Cerebellar nuclear complex (tissue), 1 donor: Measurements from ENCODE around the gene UBE2S.

Source experiments
- DNase-seq, 2 experiments: peaks; one replicate each; lab custom pipeline; 2025; lab: John Stamatoyannopoulos, UW

UBE2S gene

DNA sequence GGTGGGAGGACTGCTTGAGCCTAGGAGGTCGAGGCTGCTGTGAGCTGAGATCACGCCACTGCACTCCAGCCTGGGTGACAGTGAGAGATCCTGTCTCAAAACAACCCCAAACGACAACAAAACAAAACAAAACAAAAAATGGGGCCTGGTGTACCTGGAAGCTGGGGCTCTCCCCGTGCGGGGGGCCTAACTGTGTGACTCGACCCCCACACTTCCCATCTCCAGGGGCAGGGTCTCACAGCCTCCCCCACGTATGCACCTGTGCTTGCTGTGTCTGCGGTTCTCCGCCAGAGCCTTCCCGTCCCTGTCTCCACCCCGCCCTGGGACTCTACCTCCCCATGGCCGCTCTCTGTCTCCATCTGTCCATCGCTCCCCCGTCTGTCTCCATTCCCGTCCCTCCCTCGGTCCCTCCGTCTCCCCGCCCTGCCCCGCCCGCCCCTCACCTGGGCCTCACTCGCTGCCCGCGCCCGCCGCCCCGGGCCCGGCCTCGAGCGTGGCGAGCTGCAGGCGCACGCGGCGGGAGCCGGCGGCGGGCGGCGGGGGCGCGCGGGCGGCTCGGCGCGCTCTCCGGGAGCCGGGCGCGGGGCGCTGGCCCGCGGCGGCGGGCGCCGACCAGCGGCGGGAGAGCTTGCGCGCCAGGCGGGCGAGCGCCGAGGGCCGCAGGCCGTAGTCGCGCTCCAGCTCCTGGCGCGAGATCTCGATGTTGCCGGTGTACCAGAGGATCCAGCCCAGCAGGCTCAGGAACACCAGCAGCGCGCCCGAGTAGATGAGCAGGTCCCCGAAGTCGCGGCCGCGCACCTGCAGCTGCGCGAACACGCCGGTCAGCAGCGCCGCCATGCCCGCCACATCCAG, 24.1 kb downstream of the UBE2S start:
- no peak for DNase-seq

DNA sequence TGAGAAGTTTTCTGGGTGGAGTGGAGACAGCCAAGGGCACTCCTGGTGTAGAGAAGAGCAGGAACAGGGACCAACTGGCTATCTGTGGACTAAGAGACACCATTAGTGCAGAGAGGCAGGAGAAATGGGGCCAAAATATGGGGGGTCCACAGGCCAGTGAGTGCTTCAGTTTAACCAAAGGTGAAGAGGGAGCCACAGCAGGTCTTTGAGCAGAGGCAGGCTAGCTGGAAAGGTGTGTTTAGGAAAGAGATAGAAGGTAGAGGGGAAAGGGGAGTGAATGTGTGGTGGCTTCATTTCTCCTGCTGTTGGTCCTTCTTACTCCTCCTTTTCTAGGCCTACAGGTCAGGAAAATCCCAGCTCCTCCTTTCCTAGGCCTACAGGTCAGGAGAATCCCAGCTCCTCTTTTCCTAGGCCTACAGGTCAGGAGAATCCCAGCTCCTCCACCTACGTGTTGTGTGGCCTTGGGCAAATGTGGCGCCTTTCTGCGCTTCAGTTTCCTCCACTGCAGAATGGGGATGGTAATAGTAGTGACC, 25.0 kb downstream of the UBE2S start:
- DNase-seq, result no peak

- no peak for DNase-seq
These were observed 25.6 kb downstream of the UBE2S start for GRCh38 chr19:55382013-55382412.

DNA sequence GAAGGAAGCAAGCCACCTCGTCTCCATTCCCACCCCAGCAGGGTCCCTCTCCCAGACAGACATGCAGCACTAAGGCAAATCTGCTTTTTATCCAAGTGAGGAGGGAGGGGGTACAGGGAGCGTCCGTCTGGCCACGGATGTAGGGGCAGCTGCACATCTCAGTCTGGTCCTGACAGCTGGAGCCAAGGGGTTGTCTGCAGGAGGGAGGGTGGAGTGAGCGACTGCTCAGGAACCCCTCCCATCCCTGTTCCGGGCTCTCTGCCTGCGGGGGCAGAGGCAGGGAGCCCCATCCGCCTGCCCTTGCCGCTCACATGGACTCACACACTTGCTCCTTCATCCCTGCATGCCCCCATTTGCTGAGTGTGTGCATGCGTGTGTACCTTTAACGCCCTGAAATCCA, 28.4 kb downstream of the UBE2S start:
- DNase-seq, result no peak

- no peak for DNase-seq
These were observed 30.0 kb downstream of the UBE2S start for GRCh38 chr19:55377356-55378131.

- DNase-seq, result no peak
These were observed 31.2 kb downstream of the UBE2S start, which contains the start of gene TMEM190 for GRCh38 chr19:55376241-55376933. TMEM190 (plus strand) TSS chr19:55376826; CDS start chr19:55376854, 28 bp downstream.

DNA sequence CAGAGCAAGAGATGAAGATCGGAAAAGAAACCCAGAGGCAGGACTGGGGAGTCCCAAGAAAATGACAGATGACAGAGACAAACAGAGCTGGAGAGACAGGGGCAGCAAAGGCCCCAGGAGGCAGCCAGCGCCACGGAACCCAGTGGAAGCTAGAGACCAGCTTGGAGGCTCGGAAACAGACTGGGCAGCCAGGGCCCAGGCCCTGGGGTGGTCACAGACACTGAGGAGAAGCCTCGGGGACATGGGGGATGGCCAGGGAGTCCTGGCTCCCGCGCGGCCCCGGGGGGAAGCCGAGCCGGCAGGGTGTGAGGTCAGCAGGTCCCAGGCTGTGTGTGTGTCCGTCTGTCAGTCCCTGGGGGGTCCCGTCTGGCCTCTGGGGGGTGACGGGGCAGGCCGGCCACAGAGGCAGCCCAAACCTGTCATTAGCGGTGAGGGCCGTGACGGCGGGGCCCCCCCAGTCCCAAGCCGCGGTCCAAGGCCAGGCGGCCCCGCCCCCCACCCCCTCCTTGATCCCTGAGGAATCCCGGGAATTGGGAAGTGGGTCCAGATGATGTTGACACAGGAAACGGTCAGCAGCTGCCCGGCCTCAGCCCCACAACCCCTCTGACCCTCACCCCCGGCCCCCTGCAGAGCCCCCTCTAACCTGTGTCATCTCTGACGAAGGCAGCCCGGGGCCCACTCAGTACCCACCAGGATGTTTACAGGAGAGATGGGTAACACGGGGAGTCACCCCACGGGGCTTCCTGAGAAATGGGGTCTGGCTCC, 33.4 kb downstream of the UBE2S start:
- no peak for DNase-seq

DNA sequence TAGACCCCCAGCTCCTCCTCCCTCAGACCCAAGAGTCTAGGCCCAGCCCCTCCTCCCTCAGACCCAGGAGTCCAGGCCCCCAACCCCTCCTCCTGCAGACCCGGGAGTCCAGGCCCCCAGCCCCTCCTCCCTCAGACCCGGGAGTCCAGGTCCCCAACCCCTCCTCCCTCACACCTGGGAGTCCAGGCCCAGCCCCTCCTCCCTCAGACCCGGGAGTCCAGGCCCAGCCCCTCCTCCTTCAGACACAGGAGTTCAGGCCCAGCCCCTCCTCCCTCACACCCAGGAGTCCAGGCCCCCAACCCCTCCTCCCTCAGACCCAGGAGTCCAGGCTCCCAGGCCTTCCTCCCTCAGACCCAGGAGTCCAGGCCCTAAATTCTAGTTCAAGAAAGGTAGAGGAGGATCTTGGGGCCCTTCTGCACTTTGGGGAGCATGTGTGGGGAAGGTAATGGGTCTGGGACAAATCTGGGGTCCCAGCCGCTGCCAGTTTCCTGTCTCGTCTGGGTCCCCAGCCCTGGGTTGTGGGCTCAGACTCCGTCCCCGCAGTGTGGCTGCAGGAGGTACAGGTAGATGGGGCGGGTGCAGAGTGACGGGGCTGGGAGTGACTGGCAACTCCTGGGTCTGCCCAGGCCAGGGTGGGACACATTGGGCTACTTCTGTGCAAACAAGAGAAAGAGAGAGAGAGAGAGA, 34.1 kb downstream of the UBE2S start:
- DNase-seq, result no peak

DNA sequence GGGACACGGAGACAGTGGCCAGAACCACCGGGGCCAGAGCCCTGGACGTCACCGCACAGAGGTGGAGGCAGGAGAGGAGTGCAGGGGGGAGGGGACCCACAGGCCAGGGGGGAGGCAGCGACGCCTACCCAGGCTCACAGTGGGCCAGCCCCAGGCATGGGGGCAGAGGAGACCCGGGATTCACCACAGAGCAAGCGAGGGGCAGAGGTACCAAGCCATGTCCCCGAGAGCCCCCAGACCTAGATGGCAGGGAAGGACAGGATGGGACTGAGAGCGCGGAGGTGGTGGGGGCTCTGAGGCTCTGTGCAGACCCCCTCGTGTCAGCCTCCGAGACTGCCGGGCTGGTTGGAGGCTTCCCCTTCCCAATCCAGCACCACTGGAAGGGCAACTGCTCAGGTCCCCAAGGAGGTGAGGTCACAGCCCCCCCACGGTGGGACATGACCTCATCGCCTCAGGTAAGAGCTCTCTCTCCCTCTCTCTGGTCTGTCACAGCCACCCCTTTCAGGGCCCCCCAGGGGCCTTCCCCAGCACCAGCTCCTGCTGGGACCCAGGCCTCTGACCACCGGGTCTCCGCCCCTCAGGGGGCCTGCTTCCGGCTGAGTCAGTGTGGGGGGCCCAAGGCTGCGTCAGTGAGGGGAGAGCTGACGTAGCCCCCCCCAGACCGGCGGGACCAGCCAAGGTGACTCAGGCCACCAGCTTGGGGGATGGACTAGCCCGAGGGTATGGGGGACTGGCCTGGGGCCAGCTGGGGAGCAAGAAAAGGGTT, 35.1 kb downstream of the UBE2S start:
- DNase-seq, result no peak

DNA sequence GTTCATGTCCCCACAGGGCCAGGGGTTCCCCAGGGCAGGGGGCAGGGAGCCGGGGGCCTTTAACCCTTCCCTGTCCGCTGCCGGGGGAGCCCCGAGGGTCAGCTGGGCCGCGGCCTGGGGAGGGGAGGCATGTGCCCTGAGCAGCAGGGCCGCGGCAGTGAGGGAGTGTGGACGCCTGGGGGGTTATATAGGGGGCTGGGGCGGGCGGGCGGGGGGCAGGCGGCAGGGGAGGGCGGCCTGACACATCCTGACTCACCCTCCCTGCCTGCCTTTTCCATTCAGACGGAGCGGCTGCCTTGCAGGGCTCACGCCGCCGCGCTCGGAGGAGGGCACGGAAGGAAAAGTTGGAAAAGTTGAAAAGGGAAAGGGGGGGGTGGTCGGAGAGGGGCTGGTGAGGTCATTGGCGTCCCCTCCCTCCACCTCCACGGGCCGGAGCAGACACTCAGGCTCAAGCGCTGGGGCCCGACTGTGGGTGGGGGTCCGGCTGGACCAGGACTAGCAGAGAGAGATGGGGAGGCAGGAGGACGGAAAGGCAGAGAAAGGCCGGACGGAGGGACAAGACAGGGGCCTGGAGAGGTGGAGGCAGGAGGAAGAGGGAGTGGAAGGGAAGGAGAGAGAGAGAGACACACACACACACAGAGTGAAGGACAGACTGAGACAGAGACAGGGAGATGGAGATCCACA, 37.1 kb downstream of the UBE2S start, which contains the start of gene IL11:
IL11 (minus strand) TSS at position 159 of the 684 bp plus-strand sequence; CDS start at position 6, 153 bp downstream.
- DNase-seq, result no peak

GRCh38 chr19:55369653-55370304, 37.8 kb downstream of the UBE2S start:
- no peak for DNase-seq

- DNase-seq, result no peak
These were observed 38.7 kb downstream of the UBE2S start for GRCh38 chr19:55368701-55369563.

GRCh38 chr19:55368106-55368505, 39.5 kb downstream of the UBE2S start:
- no peak for DNase-seq

GRCh38 chr19:55366790-55367189, 40.8 kb downstream of the UBE2S start:
- DNase-seq, result no peak

- DNase-seq, result no peak
These were observed 41.6 kb downstream of the UBE2S start for GRCh38 chr19:55365964-55366363.

- DNase-seq, result no peak
These were observed 42.3 kb downstream of the UBE2S start for GRCh38 chr19:55365245-55365644.

- no peak for DNase-seq
These were observed 44.4 kb downstream of the UBE2S start, which contains the start of gene GARIN5B for GRCh38 chr19:55362990-55363716. GARIN5B (minus strand) TSS chr19:55363260; CDS start chr19:55363066, 194 bp downstream.
